ENCODE measurements around the gene SRD5A3.

The SRD5A3 gene

DNA sequence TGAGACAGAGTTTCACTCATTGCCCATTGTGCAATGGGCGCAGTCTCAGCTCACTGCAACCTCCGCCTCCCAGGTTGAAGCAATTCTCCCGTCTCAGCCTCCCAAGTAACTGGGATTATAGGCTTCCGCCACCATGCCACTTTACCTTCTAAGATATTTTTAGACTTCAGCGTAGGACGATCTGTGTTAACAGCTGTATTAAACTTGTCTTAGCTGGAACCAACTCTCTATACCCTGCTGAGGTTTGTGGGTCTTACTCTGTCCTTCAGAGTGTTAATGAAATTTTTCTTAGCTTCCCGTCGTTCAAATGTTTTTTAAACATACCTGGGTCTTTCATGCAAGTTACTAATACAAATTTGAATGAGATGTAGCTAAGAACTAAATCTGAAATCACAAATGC lies 64.4 kb downstream of the SRD5A3 start:
- no peak for DNase-seq

DNA sequence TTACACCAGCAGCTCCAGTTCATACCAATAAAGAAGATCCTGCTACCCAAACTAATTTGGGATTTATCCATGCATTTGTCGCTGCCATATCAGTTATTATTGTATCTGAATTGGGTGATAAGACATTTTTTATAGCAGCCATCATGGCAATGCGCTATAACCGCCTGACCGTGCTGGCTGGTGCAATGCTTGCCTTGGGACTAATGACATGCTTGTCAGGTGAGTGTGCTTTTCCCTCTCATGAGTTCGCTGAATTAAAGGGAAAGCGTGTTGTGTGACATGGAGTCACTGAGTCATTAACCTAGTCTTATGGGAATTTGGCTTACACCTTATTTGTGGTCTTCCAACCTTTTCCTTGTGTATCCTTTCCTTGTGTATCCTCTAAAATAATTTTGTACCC lies 65.6 kb downstream of the SRD5A3 start:
- DNase-seq: no peak

DNA sequence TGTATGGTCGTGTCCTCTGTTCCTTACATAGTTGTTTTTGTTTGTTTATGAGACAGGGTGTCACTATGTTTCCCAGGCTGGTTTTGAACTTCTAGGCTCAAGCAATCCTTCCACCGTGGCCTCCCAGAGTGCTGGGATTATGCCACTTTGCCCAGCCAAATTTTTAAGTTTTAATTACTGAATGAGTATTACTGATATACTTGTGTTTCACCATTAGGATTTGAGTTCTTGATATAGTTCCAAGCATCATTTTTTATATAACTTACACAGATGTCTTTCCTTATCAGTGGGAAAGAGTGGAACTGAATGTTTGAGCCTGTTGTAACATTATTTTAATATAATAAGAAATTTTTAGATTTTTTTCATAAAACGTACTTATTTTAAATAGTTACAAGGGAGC lies 70.1 kb downstream of the SRD5A3 start:
- DNase-seq: no peak

All from activated gamma-delta T cell (primary cell).